Stimulated activated naive B cell treated with anti-CD40 and anti-IgM and Interleukin-4, amounts not matched to agents 10 μg/mL and 1 μg/mL and 100 μg/mL, for 72 hours (primary cell): ENCODE results near the gene CELF5.
"Not testable (repeated sequence)": the region's sequence is repeated elsewhere in the genome, so short reads cannot be mapped to it uniquely, and the experiment has no call there.

Experiments
- ATAC-seq, 2 donors: fragments of 150-1000 bp; cut with Tn5 transposase; replicated peaks; 2 replicates each; pipeline ENCODE4 v1.10.0; 2021; ENCODE audit warnings: moderate library complexity in 1 of 2
- DNase-seq: peaks from one replicate; pipeline ENCODE4 v3.0.0; 2021
- H3K27ac Mint-ChIP-seq: one replicate; pipeline ENCODE4 v1.8.0; 2022; ENCODE audit warnings: mild to moderate bottlenecking, mixed read lengths
- H3K27me3 Mint-ChIP-seq, 2 donors: one replicate each; pipeline ENCODE4 v1.8.0; 2022; ENCODE audit warnings: mixed read lengths in 2 of 2
- H3K36me3 Mint-ChIP-seq, 2 donors: one replicate each; pipeline ENCODE4 v1.8.0; 2022; ENCODE audit warnings: mixed read lengths in 2 of 2, mild to moderate bottlenecking in 1 of 2
- H3K4me1 Mint-ChIP-seq, 2 donors: one replicate each; pipeline ENCODE4 v1.8.0; 2022; ENCODE audit warnings: mixed read lengths in 2 of 2, mild to moderate bottlenecking in 1 of 2
- H3K4me3 Mint-ChIP-seq, 2 donors: one replicate each; pipeline ENCODE4 v1.8.0; 2022; ENCODE audit warnings: mild to moderate bottlenecking in 2 of 2, mixed read lengths in 2 of 2, moderate library complexity in 1 of 2
- H3K9me3 Mint-ChIP-seq, 2 donors: one replicate each; pipeline ENCODE4 v1.8.0; 2022; ENCODE audit warnings: mixed read lengths in 2 of 2, mild to moderate bottlenecking in 1 of 2

Gene CELF5

DNA sequence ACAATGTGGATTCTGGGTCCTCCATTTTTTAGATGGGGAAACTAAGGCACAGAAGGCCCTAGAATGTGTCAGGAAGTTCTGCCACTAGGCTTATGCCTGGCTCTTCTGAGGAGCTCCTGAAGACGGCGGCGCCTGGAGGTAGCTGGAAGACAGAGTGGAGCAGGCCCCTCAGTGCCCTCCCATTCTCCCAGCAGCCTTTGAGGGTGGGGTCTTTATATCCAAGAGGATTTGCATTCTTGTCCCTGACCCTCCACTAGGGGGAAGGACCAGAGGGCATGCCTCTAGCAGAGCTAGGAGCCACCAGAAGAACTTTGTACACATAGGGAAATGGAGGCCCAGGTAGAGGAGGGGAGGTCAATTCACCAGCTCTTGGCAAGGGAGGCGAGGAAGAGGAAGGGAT is 9.4 kb downstream of the CELF5 start:
- Mint-ChIP-seq H3K4me3 (no peak overlapping the region), H3K9me3 (peaks cover 0 to 2% of the 10 kb centered on the region in 2 donors), H3K4me1 (no peaks in the 10 kb centered on the region), H3K36me3 (no peaks in the 10 kb centered on the region), H3K27me3 (peaks cover 30 to 32% of the 10 kb centered on the region in 2 donors), H3K27ac (no peak overlapping the region)
- ATAC-seq: no peak
- DNase-seq: no peak

DNA sequence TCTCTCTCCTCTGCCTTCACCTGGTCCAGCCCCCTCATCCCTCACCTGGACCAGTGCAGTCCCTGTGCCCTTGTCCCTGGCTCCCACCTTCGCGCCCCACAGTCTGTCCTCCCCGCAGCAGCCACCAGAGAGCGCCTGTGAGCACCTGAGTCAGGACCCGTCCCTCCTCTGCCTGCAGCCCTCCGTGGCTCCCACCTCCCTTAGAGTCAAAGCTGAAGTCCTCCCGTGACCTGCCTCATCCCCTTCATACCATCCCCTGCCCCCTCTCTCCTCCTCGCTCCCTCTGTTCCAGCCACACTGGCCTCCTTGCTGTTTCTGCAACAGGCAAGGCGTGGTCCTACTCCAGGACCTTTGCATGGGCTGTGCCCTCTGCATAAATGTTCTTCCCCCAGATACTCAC is 10.3 kb downstream of the CELF5 start:
- Mint-ChIP-seq H3K9me3 (peaks cover 0 to 2% of the 10 kb centered on the region in 2 donors), H3K36me3 (no peaks in the 10 kb centered on the region), H3K4me1 (no peaks in the 10 kb centered on the region), H3K27me3 (peaks cover 34 to 36% of the 10 kb centered on the region in 2 donors), H3K27ac (no peak overlapping the region), H3K4me3 (no peak overlapping the region)
- DNase-seq (no peak), ATAC-seq (peak in 1 of 2 donors; percentile 39)

DNA sequence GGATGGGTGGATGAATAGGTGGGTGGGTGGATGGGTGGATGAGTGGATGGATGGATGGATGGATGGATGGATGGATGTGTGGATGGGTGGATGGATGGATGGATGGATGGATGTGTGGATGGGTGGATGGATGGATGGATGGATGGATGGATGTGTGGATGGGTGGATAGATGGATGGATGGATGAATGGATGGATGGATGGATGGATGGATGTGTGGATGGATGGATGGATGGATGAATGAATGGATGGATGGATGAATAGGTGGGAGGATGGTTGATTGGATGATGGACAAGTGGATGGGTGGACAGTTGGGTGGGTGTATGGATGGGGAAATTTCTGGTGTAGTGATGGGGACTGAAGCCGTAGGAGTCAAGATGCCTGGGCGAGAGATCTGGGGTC is 11.1 kb downstream of the CELF5 start:
- H3K27me3 Mint-ChIP-seq: peaks cover 41 to 42% of the 10 kb centered on the region in 2 donors
- not testable (repeated sequence) for H3K36me3 Mint-ChIP-seq, H3K4me1 Mint-ChIP-seq, H3K27ac Mint-ChIP-seq, H3K4me3 Mint-ChIP-seq, H3K9me3 Mint-ChIP-seq, ATAC-seq, DNase-seq

DNA sequence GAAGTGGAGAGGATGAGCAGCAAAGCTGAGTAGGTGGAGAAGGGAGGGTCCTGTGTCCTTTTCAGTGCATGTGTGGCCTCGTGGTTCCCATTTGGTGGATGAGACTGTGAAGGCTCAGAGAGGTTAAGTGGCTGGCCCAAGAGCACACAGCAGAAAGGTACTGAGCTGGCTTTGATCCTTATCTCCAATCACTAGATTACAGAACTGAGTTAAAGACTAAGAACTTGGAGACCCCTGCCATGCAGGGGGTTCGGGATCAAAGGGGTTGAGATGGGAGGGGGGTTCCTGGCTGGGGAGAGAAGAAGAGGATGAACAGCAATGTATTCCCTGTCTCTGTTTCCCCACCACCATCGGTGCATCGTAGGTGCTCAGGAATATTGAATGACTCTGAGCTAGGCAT is 11.8 kb downstream of the CELF5 start:
- no peaks in the 10 kb centered on the region for H3K4me1 Mint-ChIP-seq
- no peak for ATAC-seq
- no peak overlapping the region for H3K4me3 Mint-ChIP-seq
- peaks cover 0 to 2% of the 10 kb centered on the region in 2 donors for H3K9me3 Mint-ChIP-seq
- peaks cover 41 to 42% of the 10 kb centered on the region in 2 donors for H3K27me3 Mint-ChIP-seq
- no peak overlapping the region for H3K27ac Mint-ChIP-seq
- DNase-seq: no peak
- no peaks in the 10 kb centered on the region for H3K36me3 Mint-ChIP-seq

DNA sequence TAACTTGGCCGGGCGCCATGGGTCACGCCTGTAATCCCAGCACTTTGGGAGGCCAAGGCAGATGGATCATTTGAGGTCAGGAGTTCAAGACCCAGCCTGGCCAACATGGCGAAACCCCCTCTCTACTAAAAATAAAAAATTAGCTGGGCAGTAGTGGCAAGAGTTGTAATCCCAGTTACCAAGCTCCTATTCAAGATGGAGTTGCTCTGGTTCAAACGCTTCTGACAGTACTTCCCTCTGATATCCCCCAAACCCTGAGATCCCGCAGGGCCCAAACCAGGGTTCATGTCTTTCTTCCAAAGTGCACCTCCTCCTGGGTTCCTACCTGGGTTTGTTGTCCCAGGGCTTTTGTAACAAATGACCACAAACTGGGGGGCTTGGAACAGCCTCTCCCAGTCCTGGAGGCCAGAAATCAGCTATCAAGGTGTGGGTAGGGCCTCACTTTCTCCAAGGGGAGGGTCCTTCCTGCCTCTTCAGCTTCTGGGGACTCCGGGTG is 13.7 kb downstream of the CELF5 start:
- no peak overlapping the region for H3K27ac Mint-ChIP-seq
- ATAC-seq (no peak), DNase-seq (no peak)
- H3K9me3 Mint-ChIP-seq: no peaks in the 10 kb centered on the region
- peaks cover 39 to 40% of the 10 kb centered on the region in 2 donors for H3K27me3 Mint-ChIP-seq
- no peaks in the 10 kb centered on the region for H3K36me3 Mint-ChIP-seq
- no peaks in the 10 kb centered on the region for H3K4me1 Mint-ChIP-seq
- no peak overlapping the region for H3K4me3 Mint-ChIP-seq

DNA sequence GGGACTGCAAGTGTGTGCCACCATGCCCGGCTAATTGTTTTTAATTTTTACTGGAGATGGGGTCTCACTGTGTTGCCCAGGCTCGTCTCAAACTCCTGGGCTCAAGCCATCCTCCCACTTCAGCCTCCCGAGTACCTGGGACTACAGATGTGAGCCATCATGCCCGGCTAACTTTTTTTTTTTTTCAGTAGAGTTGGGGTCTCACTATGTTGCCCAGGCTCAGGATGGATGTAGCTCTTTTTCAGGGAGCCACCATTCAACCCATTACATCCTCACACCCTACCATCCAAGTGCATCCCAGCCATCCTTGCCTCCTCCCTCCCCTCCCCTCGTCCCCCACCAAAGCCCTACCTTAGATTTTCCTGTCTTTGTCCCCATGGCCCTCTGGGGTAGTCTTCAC is 14.9 kb downstream of the CELF5 start:
- Mint-ChIP-seq H3K27me3 (peaks cover 27 to 29% of the 10 kb centered on the region in 2 donors), H3K9me3 (no peaks in the 10 kb centered on the region), H3K4me1 (no peaks in the 10 kb centered on the region), H3K36me3 (no peaks in the 10 kb centered on the region), H3K4me3 (no peak overlapping the region), H3K27ac (no peak overlapping the region)
- no peak for ATAC-seq
- no peak for DNase-seq

DNA sequence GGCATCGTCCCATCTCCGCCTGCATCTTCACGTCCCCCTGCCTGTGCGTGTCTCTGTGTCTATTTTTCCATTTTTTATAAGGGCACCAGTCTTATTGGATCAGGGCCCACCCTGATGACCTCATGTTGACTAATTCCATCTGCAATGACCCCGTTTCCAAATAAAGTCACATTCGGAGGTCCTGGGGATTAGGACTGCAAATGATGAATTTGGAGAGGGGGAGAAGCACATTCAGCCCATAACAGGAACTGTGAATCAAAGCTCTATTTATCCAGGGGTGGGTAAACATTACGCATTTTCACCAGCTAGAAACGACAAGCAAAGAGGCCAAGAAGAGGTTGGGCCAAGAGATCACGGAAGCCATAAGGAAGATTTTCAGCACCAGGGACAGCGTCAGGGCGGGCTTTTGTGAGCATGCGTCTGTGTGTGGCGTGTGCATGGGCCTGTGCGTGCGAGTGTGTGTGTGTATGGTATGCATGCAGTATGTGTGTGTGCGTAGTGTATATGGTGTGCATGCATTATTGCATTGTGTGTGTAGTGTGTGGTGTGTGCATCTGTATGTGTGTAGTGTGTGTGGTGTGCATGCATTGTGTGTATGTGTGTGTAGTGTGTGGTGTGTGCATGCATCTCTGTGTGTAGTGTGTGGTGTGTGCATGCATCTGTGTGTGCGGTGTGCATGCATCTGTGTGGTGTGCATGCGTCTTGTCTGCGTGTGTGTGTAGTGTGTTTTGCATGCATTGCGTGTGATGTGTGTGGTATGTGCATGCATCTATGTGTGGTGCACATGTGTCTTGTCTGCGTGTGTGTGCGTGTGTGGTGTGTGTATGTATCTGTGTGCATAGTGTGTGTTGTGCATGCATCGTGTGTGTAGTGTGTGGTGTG is 19.6 kb downstream of the CELF5 start:
- ATAC-seq (peak; percentile 39 to 46), DNase-seq (no peak)
- Mint-ChIP-seq H3K27me3 (peaks cover 14 to 19% of the 10 kb centered on the region in 2 donors), H3K27ac (no peak overlapping the region), H3K4me3 (no peak overlapping the region), H3K4me1 (no peaks in the 10 kb centered on the region), H3K36me3 (no peaks in the 10 kb centered on the region), H3K9me3 (no peaks in the 10 kb centered on the region)

DNA sequence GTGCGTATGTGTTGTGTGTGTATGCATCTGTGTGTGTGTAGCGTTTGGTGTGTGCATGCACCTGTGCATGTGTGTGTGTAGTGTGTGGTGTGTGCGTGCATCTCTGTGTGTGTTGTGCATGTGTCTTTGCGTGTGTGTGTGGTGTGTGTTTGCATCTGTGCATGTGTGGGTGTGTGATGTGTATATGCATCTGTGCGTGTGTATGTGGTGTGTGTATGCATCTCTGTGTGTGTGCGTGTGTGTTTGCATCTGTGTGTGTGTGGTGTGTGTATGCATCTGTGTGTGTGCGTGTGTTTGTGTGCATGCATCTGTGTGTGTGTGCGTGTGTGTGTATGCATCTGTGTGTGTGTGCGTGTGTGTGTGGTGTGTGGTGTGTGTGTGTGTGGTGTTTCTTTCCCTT is 20.6 kb downstream of the CELF5 start:
- no peak overlapping the region for H3K4me3 Mint-ChIP-seq
- no peak for DNase-seq
- H3K36me3 Mint-ChIP-seq: peaks cover 0 to 1% of the 10 kb centered on the region in 2 donors
- H3K27ac Mint-ChIP-seq: no peak overlapping the region
- peaks cover 0 to 2% of the 10 kb centered on the region in 2 donors for H3K4me1 Mint-ChIP-seq
- no peak for ATAC-seq
- peaks cover 17 to 22% of the 10 kb centered on the region in 2 donors for H3K27me3 Mint-ChIP-seq
- H3K9me3 Mint-ChIP-seq: no peaks in the 10 kb centered on the region

DNA sequence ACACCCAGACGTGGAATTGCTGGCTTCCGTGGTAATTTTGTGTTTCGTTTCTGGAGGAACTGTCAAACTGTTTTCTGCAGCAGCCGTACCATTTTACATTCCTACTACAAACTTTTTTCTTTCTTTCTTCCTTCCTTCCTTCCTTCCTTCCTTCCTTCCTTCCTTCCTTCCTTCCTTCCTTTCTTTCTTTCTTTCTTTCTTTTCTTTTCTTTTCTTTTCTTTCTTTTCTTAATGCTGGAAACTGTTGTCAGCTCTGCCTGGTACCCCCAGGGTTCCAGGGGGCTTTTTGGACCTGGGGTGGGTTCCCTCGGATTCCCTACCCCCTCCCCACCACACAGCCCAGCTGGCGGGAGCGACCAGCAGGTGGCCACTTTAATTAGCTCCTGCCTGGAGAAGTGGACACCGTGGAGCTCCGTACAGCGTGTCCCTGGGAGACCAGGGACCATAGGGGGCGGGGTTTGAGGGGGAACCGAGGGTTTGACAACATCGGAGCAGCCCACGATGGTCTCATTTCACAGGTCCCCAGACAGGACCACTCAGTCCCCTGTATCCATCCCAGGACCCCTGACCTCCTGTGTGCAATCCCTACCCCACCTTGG is 24.4 kb downstream of the CELF5 start:
- H3K9me3 Mint-ChIP-seq: peaks cover 0 to 4% of the 10 kb centered on the region in 2 donors
- H3K27me3 Mint-ChIP-seq: peaks cover 29 to 41% of the 10 kb centered on the region in 2 donors
- no peak overlapping the region for H3K27ac Mint-ChIP-seq
- peaks cover 0 to 2% of the 10 kb centered on the region in 2 donors for H3K4me1 Mint-ChIP-seq
- no peak overlapping the region for H3K4me3 Mint-ChIP-seq
- ATAC-seq (no peak), DNase-seq (no peak)
- peaks cover 0 to 4% of the 10 kb centered on the region in 2 donors for H3K36me3 Mint-ChIP-seq

DNA sequence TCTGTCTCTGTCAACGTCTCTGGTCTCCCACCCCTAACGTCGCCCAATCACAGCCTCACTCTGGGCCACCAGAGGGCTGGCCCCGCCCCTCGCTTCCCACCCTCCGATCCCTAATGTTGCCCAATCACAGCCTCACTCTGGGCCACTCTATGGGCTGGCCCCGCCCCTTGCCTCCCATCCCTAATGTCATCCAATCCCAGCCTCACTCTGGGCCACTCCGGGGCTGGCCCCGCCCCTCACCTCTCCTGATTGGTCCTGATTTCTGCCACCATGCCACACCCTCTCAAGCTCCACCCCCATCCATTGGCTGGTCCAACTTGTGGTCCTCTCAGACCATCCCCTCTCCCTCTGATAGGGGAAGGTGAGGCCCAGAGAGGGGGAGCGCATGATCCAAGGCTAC is 24.9 kb downstream of the CELF5 start:
- no peak overlapping the region for H3K4me3 Mint-ChIP-seq
- H3K9me3 Mint-ChIP-seq: peaks cover 5 to 8% of the 10 kb centered on the region in 2 donors
- no peak for DNase-seq
- peaks cover 34 to 47% of the 10 kb centered on the region in 2 donors for H3K27me3 Mint-ChIP-seq
- H3K4me1 Mint-ChIP-seq: peaks cover 0 to 2% of the 10 kb centered on the region in 2 donors
- peaks cover 4% of the 10 kb centered on the region in 2 donors for H3K36me3 Mint-ChIP-seq
- ATAC-seq: peak; percentile 39 to 50
- H3K27ac Mint-ChIP-seq: no peak overlapping the region

DNA sequence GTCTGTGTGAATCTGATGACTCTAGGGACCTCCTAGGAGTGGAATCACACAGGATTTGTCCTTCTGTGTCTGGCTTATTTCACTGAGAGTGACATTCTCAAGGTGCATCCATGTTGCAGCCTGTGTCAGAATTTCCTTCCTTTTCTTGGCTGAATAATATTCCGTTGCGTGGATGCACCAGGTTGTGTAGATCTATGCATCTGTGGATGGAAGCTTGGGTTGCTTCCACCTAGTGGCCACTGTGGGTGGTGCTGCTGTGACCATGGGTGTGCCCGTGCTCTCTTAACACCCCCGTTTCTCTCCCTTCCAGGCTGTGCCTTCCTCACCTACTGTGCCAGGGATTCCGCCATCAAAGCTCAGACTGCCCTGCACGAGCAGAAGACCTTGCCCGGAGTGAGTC is 26.2 kb downstream of the CELF5 start:
- Mint-ChIP-seq H3K36me3 (peaks cover 4 to 5% of the 10 kb centered on the region in 2 donors), H3K9me3 (peaks cover 8 to 14% of the 10 kb centered on the region in 2 donors), H3K27me3 (peaks cover 45 to 58% of the 10 kb centered on the region in 2 donors), H3K27ac (no peak overlapping the region), H3K4me3 (no peak overlapping the region), H3K4me1 (peaks cover 0 to 2% of the 10 kb centered on the region in 2 donors)
- peak; percentile 80 to 90 for ATAC-seq
- peak; percentile 26 for DNase-seq

DNA sequence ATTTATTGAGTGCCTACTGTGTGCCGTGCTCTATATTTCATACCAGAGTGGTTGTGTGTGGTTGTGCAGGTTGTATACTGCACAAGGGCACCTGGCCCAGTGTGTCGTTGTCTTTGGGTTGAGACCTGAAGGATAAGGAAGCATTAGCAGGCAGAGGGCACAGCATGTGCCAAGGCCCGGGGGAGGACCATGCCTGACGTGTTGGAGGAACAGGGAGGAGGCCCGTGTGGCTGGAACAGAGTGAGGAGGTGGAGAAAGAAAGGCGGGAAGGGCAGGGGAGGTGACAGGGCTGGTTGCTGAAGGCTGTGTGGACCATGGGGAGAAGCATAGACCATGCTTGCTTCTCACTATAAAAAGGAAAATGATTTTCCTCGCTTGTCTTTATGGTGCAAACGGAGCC is 26.8 kb downstream of the CELF5 start:
- Mint-ChIP-seq H3K27me3 (peaks cover 46 to 59% of the 10 kb centered on the region in 2 donors), H3K4me3 (no peak overlapping the region), H3K9me3 (peaks cover 8 to 14% of the 10 kb centered on the region in 2 donors), H3K36me3 (peaks cover 4 to 5% of the 10 kb centered on the region in 2 donors), H3K4me1 (peaks cover 0 to 2% of the 10 kb centered on the region in 2 donors), H3K27ac (no peak overlapping the region)
- ATAC-seq (no peak), DNase-seq (no peak)

DNA sequence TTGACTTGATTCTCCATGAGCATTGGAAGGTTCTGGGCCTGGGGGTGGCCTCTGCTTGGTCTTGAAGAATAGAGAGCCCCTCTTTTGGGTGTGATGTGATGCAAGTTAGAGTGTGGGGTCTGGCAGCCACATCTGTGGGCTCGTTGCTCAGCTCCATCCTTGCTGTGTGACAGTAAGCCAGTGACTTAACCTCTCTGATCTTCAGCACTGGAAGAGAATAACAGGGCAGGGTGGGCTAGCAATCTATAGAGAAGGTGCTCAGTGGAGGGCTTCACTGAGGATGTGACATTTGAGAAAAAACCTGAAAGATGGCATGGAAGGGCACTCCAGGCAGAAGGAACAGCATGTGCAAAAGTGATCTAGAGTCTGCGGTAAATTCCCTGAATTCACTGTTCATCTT is 28.2 kb downstream of the CELF5 start:
- Mint-ChIP-seq H3K4me3 (no peak overlapping the region), H3K27me3 (peaks cover 51 to 59% of the 10 kb centered on the region in 2 donors), H3K36me3 (peaks cover 4 to 5% of the 10 kb centered on the region in 2 donors), H3K4me1 (peaks cover 0 to 2% of the 10 kb centered on the region in 2 donors), H3K27ac (no peak overlapping the region), H3K9me3 (peaks cover 8 to 14% of the 10 kb centered on the region in 2 donors)
- no peak for DNase-seq
- ATAC-seq: no peak

DNA sequence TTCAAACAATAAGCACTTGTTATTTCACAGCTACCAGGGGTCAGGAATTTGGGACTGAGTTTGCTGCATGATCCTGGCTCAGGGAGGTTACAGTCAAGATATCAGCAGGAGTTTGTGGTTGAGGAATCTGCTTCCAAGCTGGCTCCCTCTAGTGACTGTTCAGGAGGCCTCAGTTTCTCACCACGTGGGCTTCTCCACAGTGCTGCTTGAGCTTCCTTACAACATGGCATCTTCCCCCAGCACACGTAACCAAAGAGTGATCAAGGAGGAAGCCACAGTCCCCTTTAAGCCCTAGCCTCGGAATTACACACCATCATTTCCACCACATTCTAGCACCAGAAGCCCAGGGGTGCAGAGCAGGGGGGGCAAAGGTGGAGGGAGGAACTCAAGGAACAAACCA is 28.8 kb downstream of the CELF5 start:
- H3K36me3 Mint-ChIP-seq: peaks cover 4 to 5% of the 10 kb centered on the region in 2 donors
- no peak for ATAC-seq
- H3K27ac Mint-ChIP-seq: no peak overlapping the region
- H3K4me3 Mint-ChIP-seq: no peak overlapping the region
- H3K9me3 Mint-ChIP-seq: peaks cover 8 to 14% of the 10 kb centered on the region in 2 donors
- peaks cover 0 to 2% of the 10 kb centered on the region in 2 donors for H3K4me1 Mint-ChIP-seq
- no peak for DNase-seq
- H3K27me3 Mint-ChIP-seq: peaks cover 50 to 59% of the 10 kb centered on the region in 2 donors
